Tibial nerve (tissue), 4 donors: ENCODE results near the gene NKD1.

Source experiments
- CTCF ChIP-seq, 5 experiments: fragments of 200-600 bp in 3 of 5; fragments of 450-650 bp in 2 of 5; sonication (generic) in 3 of 5; IDR thresholded peaks; one replicate each; pipeline ENCODE4 v1.5.1; 2016 to 2019; ENCODE audit warnings: antibody characterized with exemption in 5 of 5, mild to moderate bottlenecking in 3 of 5, moderate library complexity in 2 of 5
- EP300 ChIP-seq, 2 donors: sonication (generic); formaldehyde crosslinking; IDR thresholded peaks; one replicate each; pipeline ENCODE4 v1.6.1; 2017; ENCODE audit warnings: antibody characterized with exemption in 2 of 2, mild to moderate bottlenecking in 1 of 2
- POLR2A ChIP-seq, 2 donors: fragments of 450-650 bp; IDR thresholded peaks; one replicate each; pipeline ENCODE4 v1.6.1; 2017; ENCODE audit warnings: antibody characterized with exemption in 2 of 2, mild to moderate bottlenecking in 2 of 2, moderate library complexity in 2 of 2

GRCh38 chr16:50575743-50576142 is 27.5 kb downstream of the NKD1 start:
- TF ChIP-seq CTCF (IDR thresholded peaks at IDR 0.05) (no peak), POLR2A (IDR thresholded peaks at IDR 0.05) (no peak), EP300 (IDR thresholded peaks at IDR 0.05) (no peak)
